Measurements from ENCODE around the gene ATXN10. TPM values are rescaled to one million over a fixed set of nuclear protein-coding genes. Genes with fewer than 3 reads are reported as not detected.
"Not testable (repeated sequence)": the region's sequence is repeated elsewhere in the genome, so short reads cannot be mapped to it uniquely, and the experiment has no call there.

The ATXN10 gene
- total RNA-seq, 1 donor from 2014 or later = 99.7 TPM

DNA sequence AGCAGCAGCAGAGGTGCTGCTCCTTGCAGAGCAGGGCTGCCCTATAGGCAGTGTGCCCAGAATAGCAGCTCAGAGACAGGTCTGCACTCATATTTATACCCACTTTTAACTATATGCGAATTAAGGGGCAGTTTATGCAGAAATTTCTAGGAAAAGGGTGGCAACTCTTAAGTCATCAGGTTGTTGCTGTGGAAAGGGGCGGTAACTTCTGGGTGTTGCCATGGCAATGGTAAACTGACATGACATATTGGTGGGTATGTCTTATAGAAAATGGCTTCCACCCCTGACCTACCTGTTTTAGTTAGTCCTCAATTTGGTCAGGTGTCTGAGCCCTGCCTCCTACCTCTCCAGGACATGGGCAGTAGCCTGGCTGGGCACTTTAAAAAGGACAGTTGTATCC is 122.3 kb downstream of the ATXN10 start:
- no peak for ATAC-seq (ENCODE audit: low read depth)
- Mint-ChIP-seq H3K27ac (no peak overlapping the region), H3K9me3 (peaks cover 30% of the 10 kb centered on the region), H3K27me3 (no peaks in the 10 kb centered on the region), H3K4me1 (no peaks in the 10 kb centered on the region), H3K4me3 (no peak overlapping the region), H3K36me3 (ENCODE audit: low read depth) (peaks cover 68% of the 10 kb centered on the region)
- POLR2A ChIA-PET = no interaction called here
- TF ChIP-seq, protein P1, sequence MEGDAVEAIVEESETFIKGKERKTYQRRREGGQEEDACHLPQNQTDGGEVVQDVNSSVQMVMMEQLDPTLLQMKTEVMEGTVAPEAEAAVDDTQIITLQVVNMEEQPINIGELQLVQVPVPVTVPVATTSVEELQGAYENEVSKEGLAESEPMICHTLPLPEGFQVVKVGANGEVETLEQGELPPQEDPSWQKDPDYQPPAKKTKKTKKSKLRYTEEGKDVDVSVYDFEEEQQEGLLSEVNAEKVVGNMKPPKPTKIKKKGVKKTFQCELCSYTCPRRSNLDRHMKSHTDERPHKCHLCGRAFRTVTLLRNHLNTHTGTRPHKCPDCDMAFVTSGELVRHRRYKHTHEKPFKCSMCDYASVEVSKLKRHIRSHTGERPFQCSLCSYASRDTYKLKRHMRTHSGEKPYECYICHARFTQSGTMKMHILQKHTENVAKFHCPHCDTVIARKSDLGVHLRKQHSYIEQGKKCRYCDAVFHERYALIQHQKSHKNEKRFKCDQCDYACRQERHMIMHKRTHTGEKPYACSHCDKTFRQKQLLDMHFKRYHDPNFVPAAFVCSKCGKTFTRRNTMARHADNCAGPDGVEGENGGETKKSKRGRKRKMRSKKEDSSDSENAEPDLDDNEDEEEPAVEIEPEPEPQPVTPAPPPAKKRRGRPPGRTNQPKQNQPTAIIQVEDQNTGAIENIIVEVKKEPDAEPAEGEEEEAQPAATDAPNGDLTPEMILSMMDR (IDR thresholded peaks at IDR 0.05) = no peak
- no peak for DNase-seq
- CTCF ChIA-PET = no interaction called here
- intact Hi-C loops (cut with micrococcal nuclease) = no loop called here

- POLR2A ChIA-PET; ATAC-seq (ENCODE audit: low read depth); H3K4me1 Mint-ChIP-seq; CTCF ChIA-PET; H3K27ac Mint-ChIP-seq; intact Hi-C loops (cut with micrococcal nuclease); H3K4me3 Mint-ChIP-seq; H3K27me3 Mint-ChIP-seq; DNase-seq: not testable (repeated sequence)
- Mint-ChIP-seq H3K9me3 (peaks cover 30% of the 10 kb centered on the region), H3K36me3 (ENCODE audit: low read depth) (peaks cover 80% of the 10 kb centered on the region)
Measured at GRCh38 chr22:45796009-45796408, 124.4 kb downstream of the ATXN10 start.

DNA sequence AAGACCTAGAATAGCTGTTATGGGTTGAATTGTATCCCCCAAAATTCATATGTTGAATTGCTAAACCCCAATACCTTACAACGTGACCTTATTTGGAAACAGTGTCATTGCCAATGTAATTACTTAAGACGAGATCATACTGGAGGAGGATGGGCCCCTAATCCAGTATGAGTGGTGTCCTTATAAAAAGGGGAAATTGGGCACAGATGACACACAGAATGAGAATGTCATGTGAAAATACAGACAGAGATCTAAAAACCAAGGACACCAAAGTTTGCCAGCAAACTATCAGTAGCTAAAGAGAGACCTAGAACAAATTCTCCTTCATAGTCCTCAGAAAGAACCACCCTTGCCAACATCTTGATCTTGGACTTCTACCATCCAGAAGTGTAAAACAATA is 127.7 kb downstream of the ATXN10 start:
- Mint-ChIP-seq H3K4me3 (no peak overlapping the region), H3K27ac (no peak overlapping the region), H3K4me1 (no peaks in the 10 kb centered on the region), H3K9me3 (peaks cover 23% of the 10 kb centered on the region), H3K27me3 (no peaks in the 10 kb centered on the region), H3K36me3 (ENCODE audit: low read depth) (peaks cover 72% of the 10 kb centered on the region)
- no peak for DNase-seq
- intact Hi-C loops (cut with micrococcal nuclease) = no loop called here
- POLR2A ChIA-PET = no interaction called here
- ATAC-seq (ENCODE audit: low read depth) = no peak
- CTCF ChIA-PET = no interaction called here
- TF ChIP-seq, protein P1 (IDR thresholded peaks at IDR 0.05) = no peak

DNA sequence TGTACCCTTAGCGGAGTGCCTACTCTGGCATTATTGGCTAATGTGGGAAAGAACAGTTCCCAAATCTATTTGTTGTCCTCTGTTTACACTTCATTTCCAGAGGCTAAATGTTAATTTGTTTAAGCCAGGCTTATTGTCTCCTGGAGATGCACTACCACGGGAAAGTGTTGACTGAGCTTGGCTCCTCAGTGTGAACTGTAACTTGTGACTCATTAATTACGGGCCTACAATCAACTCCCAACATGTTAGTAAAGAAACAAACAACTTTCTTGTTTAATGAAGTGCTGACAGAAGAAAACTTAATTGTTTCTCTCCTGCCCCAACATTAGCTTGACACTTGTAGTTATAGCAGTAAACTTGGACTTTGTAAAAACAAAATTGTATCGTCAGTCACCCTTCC is 130.4 kb downstream of the ATXN10 start:
- peaks cover 8% of the 10 kb centered on the region for H3K9me3 Mint-ChIP-seq
- H3K4me3 Mint-ChIP-seq = no peak overlapping the region
- peaks cover 58% of the 10 kb centered on the region for H3K36me3 Mint-ChIP-seq (ENCODE audit: low read depth)
- ChIA-PET CTCF (interaction anchor here (0.5 kb wide), 1 partner anchor 9 kb away, joined by 3 read pairs; no protein-coding TSS in a partner anchor), POLR2A (interaction anchor here (0.6 kb wide), 1 partner anchor 63 kb away, joined by 3 read pairs; no protein-coding TSS in a partner anchor)
- no peak overlapping the region for H3K27ac Mint-ChIP-seq
- ATAC-seq (ENCODE audit: low read depth) = no peak
- TF ChIP-seq, protein P1 (IDR thresholded peaks at IDR 0.05) = no peak
- intact Hi-C loops (cut with micrococcal nuclease) = no loop called here
- no peaks in the 10 kb centered on the region for H3K27me3 Mint-ChIP-seq
- H3K4me1 Mint-ChIP-seq = no peaks in the 10 kb centered on the region
- no peak for DNase-seq

DNA sequence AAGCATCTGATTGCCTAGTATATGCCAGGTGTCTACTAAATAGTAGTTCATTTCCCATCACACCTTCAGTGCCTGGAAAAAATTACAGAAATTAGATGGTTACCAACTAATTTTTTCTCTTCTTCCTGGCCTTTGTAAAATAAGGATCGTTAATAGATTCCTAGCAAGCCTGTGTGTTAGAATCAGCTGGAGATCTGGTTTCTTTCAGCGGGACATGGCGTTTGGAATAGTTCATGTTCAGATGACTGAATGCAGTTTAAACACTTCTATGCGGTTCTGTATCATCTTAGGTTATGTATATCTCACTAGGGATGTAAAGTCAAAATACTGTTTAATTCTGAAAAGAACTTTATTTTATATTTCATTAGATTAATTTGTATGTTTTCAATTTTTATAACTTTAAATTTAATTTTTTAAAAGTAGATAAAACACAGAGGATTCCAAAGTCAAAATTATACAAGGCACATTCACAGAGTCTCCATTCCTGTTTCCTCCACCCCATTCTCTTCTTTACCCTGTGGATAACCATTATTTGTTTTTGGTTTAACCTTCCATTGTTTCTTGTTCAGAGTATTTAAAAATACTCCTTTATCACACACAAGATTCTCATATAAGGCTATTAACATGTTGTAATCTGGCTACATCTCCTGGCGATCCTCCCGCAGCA is 132.8 kb downstream of the ATXN10 start:
- POLR2A ChIA-PET = no interaction called here
- H3K36me3 Mint-ChIP-seq (ENCODE audit: low read depth) = peaks cover 56% of the 10 kb centered on the region

More for the DNA sequence above, 132.8 kb downstream of the ATXN10 start:
- Mint-ChIP-seq H3K27ac (no peak overlapping the region), H3K4me3 (no peak overlapping the region), H3K27me3 (no peaks in the 10 kb centered on the region), H3K9me3 (no peaks in the 10 kb centered on the region), H3K4me1 (no peaks in the 10 kb centered on the region)
- CTCF ChIA-PET = no interaction called here
- ATAC-seq (ENCODE audit: low read depth) = no peak
- TF ChIP-seq, protein P1 (IDR thresholded peaks at IDR 0.05) = no peak
- intact Hi-C loops (cut with micrococcal nuclease) = no loop called here
- no peak for DNase-seq

Data from activated B cell treated with CpG ODN at 0.5 μM for 24 hours (primary cell).